Stimulated activated CD8-positive, alpha-beta memory T cell treated with anti-CD3 and anti-CD28 coated beads, Interleukin-15, amount 100 ng/mL, for 1 hour (primary cell): ENCODE results near the gene MTPN.

ENCODE experiments used
- DNase-seq: peaks from one replicate; pipeline ENCODE4 v3.0.0-alpha.2; 2020; ENCODE audit warnings: low read depth

MTPN gene

GRCh38 chr7:135924302-135924701 lies 52.9 kb downstream of the MTPN start:
- no peak for DNase-seq

- DNase-seq, result no peak
Measured at GRCh38 chr7:135922263-135922662, 54.9 kb downstream of the MTPN start.

GRCh38 chr7:135920478-135920877 lies 56.7 kb downstream of the MTPN start:
- DNase-seq, result no peak

- DNase-seq, result no peak
Measured at GRCh38 chr7:135919071-135919841, 57.9 kb downstream of the MTPN start.

GRCh38 chr7:135918134-135918533 lies 59.0 kb downstream of the MTPN start:
- DNase-seq, result no peak

GRCh38 chr7:135917721-135918120 lies 59.4 kb downstream of the MTPN start:
- no peak for DNase-seq

- DNase-seq, result no peak
Measured at GRCh38 chr7:135914346-135914745, 62.8 kb downstream of the MTPN start.

DNA sequence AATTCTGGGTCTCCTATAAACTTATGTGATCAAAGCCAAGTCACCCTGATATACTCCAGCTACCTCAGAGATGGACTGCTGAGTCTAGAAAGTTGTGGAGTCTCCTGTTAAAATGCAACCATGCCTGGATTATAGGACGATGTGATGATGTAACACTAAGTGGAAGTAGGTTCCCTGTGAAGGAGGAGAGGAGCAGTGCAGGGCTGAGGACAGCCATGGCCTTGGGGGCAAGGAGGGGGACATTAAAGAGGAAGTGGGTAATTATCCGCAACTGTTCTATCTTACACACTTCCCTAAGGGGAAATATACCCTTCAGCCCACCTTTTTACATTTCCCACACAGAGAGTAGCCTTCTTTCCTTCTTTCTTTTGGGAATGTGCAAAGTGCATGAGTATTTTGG lies 63.8 kb downstream of the MTPN start:
- no peak for DNase-seq

GRCh38 chr7:135911099-135911498 lies 66.1 kb downstream of the MTPN start:
- no peak for DNase-seq

GRCh38 chr7:135910393-135911036 lies 66.6 kb downstream of the MTPN start:
- DNase-seq, result no peak

GRCh38 chr7:135905858-135906257 lies 71.3 kb downstream of the MTPN start:
- no peak for DNase-seq

DNA sequence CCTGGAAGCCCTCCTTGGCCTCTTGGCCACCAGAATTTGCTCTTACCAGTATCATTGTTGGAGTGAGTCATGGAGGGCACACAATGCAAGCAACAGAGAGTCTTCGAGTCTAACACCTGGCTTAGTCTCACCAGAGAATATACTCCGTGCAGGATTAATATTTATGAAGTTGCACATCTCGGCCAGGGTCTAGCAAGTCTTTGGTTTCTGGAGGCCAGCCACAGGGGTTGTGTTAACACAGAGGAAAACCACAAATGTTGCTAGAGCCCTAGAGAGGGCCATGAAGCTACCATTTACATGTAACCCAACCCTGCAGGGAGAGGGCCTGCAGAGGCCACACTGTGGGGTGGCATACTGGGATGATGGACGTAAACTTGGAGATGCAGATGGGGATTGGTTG lies 71.8 kb downstream of the MTPN start:
- no peak for DNase-seq

DNA sequence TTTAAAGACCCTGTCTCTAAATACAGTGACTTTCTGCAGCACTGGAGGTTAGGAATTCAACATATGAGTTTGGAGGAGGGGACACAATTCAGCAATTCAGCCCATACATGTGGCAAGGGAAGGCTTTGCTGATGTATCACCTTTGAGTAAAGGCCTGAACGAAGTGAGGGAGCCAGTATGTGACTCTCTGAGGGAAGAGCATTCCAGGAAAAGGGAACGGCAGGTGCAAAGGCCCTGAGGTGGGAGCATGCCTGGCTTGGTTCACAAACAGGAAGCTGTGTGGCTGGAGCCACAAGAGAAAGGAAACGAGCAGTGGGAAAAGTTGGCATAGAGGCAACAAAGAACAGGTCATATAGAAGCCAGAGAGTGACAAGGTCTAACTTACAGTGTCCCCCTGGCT lies 72.9 kb downstream of the MTPN start:
- DNase-seq, result no peak

DNA sequence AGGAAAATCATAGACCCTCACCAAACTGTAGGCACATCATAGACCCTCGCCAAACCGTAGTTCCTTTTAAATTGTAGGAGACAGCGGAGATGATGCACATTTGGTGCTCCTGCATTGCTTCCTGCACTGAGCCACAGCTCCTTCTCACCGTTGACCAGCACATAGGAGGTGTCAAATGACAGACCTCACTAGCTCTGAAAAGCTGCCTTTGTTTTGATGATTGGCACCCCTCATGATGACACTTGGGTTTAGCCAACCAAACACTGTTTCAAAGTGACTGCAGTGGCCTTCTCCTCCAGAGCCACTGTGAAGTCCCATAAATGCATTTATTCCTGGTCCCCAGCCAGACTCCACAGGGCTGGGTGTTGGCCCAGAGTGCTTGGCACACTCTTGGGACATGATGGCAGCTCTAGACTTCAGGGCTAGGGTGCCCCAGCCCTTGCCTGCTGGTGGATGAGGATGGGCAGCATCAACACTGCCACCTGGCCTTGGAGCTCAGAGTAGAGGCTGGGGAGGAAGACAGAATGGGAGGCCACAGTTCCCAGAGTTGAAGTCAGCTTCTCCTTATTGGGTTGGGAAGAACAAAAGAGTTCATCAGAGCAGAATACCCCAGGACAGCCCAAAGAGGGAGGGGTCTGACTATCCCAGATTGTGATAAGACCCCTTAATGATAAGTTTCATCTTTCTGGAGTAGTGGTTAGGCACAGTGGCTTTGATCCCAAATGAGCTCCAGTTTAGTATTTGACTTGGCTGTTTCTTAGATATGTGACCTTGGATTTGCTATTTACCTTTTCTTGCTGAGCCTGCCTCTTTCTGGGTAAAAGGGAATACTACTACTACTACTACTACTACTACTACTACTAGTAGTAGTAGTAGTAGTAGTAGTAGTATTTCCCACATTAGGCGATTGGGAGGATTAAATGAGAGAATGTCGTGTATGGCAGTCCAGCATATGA lies 75.3 kb downstream of the MTPN start:
- DNase-seq, result no peak

DNA sequence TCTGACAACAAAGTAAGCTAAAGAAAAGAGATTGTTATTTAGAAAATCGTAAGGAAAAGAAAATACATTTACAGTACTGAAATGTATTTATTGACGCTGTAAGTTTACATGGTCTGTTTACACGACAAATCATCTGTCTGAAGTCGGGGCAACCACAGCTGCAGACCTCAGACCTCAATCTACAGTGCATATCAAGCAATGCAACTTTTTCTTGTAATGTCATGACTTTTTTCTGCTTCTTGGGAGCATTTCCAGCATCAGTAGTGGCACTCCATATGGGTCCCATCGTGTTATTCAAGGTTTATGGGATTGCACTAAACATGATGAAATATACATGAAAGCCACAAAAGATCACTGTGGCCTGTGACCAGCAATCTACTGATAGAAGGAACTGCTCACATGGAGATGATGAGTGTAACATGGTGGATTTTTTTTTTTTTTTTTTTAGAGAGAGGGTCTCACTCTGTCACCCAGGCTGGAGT lies 77.1 kb downstream of the MTPN start:
- DNase-seq, result no peak

DNA sequence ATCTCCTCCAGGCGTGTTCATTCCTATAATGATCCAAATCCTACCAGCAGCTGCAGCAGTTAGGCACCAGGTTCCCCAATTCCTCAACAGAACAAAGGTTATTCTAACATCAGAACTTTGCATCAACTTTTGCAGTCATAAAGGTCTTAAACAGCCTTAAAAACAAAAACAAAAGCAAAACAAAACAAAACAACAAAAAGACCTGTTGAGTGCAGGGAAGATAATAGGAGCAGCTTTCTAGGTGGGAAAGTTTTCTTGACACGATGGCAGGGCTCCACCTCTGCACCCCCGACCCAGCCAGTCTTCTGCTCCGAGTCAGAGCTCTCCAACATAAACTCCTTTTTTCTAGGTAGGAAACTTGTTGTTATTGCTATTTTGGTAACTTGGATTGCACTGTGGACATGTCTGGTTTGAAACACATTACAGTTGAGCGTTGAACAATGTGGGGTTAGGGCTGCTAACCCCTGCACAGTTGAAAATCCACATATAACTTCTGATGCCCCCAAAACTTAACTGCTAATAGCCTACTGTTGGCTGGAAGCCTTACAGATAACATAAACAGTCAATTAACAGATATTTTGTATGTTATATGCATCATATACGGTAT lies 77.6 kb downstream of the MTPN start:
- no peak for DNase-seq

DNA sequence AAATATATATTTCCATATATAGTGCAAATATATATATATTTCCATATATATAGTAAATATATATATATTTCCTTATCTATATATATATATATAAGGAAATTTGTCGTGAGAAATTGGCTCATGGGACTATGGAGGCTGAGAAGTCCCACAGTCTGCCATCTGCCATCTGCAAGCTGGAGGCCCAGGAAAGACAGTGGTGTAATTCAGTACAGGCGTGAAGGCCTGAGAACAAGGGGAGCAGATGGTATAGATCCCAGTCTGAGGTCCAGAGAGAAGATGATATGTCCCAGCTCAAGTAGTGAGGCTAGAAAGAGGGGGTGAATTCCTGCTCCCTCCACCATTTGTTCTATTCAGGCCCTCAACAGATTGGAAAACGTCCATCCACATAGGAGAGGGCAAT lies 78.9 kb downstream of the MTPN start:
- no peak for DNase-seq

DNA sequence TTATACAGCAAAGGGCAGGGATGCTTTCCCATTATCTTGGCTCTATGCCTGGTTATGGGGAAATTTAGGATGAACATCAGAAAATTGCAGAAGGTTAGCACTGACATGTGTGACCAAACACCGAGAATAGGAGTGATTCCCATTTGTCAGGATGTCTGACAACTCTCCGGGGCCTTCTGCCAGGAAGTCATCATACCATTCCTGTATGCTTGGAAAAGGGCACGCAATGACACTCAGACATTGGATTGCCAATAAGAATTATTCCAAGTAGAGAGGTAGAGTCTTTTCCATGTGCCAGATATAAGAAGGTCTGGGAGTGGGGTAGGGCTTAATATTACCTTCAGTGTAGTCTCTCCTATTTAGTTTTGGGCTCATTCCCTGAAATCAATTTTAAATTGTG lies 82.3 kb downstream of the MTPN start:
- DNase-seq, result no peak

- DNase-seq, result no peak
Measured at GRCh38 chr7:135889823-135890222, 87.3 kb downstream of the MTPN start.

GRCh38 chr7:135888740-135889139 lies 88.4 kb downstream of the MTPN start:
- DNase-seq, result no peak

DNA sequence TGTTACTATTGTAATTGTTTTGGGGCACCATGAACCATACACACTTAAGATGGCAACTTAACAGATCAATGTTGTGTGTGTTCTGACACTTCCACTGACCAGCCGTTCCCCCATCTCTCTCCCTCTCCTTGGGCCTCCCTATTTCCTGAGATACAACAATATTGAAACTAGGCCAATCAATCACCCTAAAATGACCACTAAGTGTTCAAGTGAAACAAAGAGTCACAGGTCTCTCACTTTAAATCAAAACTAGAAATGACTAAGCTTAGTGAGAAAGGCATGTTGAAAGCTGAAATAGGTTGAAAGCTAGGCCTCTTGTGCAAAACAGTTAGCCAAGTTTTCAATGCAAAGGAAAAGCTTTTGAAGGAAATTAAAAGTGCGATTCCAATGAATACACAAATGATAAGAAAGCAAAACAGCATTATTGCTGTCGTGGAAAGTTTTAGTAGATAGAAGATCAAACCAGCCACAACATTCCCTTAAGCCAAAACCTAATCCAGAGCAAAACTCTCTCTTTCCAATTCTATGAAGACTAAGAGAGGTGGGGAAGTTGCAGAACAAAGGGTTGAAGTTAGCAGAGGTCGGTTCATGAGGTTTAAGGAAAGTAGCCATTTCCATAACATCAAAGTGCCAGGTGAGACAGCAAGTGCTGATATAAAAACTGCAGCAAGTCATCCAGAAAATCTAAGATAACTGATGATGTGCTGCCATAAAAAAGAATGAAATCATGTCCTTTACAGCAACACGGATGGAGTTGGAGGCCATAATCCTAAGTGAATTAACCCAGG lies 90.6 kb downstream of the MTPN start:
- no peak for DNase-seq
